OCI-M2 (cell line): ENCODE measurements around the gene WDR64.

ENCODE experiments used
- DNase-seq: peaks from one replicate; lab custom pipeline; 2025; ENCODE audit not compliant: unreplicated experiment; lab: John Stamatoyannopoulos, UW

The WDR64 gene

GRCh38 chr1:241630899-241631298 is 21.2 kb upstream of the WDR64 start:
- no peak for DNase-seq

GRCh38 chr1:241631674-241632073 is 20.4 kb upstream of the WDR64 start:
- DNase-seq = no peak

- no peak for DNase-seq
Observed at GRCh38 chr1:241632987-241633386, 19.1 kb upstream of the WDR64 start.

GRCh38 chr1:241635556-241636152 is 16.4 kb upstream of the WDR64 start:
- DNase-seq = no peak

GRCh38 chr1:241636291-241636690 is 15.8 kb upstream of the WDR64 start:
- DNase-seq = no peak

- no peak for DNase-seq
Observed at GRCh38 chr1:241637046-241637590, 15.0 kb upstream of the WDR64 start.

GRCh38 chr1:241637604-241638003 is 14.5 kb upstream of the WDR64 start:
- no peak for DNase-seq

GRCh38 chr1:241638099-241638682 is 13.9 kb upstream of the WDR64 start:
- no peak for DNase-seq

- no peak for DNase-seq
Observed at GRCh38 chr1:241638909-241639622, 13.0 kb upstream of the WDR64 start.

- no peak for DNase-seq
Observed at GRCh38 chr1:241639623-241640148, 12.4 kb upstream of the WDR64 start.

- no peak for DNase-seq
Observed at GRCh38 chr1:241640149-241640866, 11.8 kb upstream of the WDR64 start, which contains the start of the genes CHML and OPN3. Gene CHML (minus strand): TSS chr1:241640369. CDS start chr1:241635766, 4,603 bp downstream. Gene OPN3 (minus strand): TSS chr1:241640369. CDS start chr1:241640254, 115 bp downstream.

- DNase-seq = no peak
Observed at GRCh38 chr1:241640867-241641622, 11.0 kb upstream of the WDR64 start.

- no peak for DNase-seq
Observed at GRCh38 chr1:241641773-241642592, 10.1 kb upstream of the WDR64 start.

GRCh38 chr1:241642593-241642944 is 9.5 kb upstream of the WDR64 start:
- no peak for DNase-seq

GRCh38 chr1:241644259-241644658 is 7.8 kb upstream of the WDR64 start:
- no peak for DNase-seq

- no peak for DNase-seq
Observed at GRCh38 chr1:241645199-241645598, 6.9 kb upstream of the WDR64 start.

- no peak for DNase-seq
Observed at GRCh38 chr1:241646201-241646600, 5.9 kb upstream of the WDR64 start.

GRCh38 chr1:241647658-241648057 is 4.4 kb upstream of the WDR64 start:
- DNase-seq = no peak

- no peak for DNase-seq
Observed at GRCh38 chr1:241648159-241648558, 3.9 kb upstream of the WDR64 start.

GRCh38 chr1:241654019-241654418 is 1.9 kb downstream of the WDR64 start:
- DNase-seq = no peak
